ENCODE results near the gene SCN4B.

SCN4B gene

GRCh38 chr11:118095493-118095892 lies 57.1 kb downstream of the SCN4B start:
- DNase-seq, result no peak

- no peak for DNase-seq
Measured at GRCh38 chr11:118092907-118093571, 59.6 kb downstream of the SCN4B start.

GRCh38 chr11:118091690-118092089 lies 60.9 kb downstream of the SCN4B start:
- no peak for DNase-seq

- DNase-seq, result no peak
Measured at GRCh38 chr11:118090545-118091162, 62.0 kb downstream of the SCN4B start.

GRCh38 chr11:118088531-118088930 lies 64.1 kb downstream of the SCN4B start:
- DNase-seq, result peak; percentile 32

GRCh38 chr11:118087931-118088330 lies 64.7 kb downstream of the SCN4B start:
- no peak for DNase-seq

GRCh38 chr11:118086913-118087768 lies 65.5 kb downstream of the SCN4B start, which contains the start of gene SMIM35:
Gene SMIM35, minus strand, starts transcription at chr11:118086963. Its CDS starts 206 bp downstream, at chr11:118086757.
- peak; percentile 51 for DNase-seq

GRCh38 chr11:118084656-118085055 lies 68.0 kb downstream of the SCN4B start:
- DNase-seq, result no peak

- DNase-seq, result peak; percentile 67
Measured at GRCh38 chr11:118084247-118084646, 68.4 kb downstream of the SCN4B start.

All from RPMI8226 (cell line).